Tibial artery (tissue), 4 donors: ENCODE results near the gene PSENEN.
"Not testable (repeated sequence)": the region's sequence is repeated elsewhere in the genome, so short reads cannot be mapped to it uniquely, and the experiment has no call there.

ENCODE experiments used
- DNase-seq, 2 donors: peaks; one replicate each; pipeline ENCODE4 v3.0.0-alpha.2; 2019
- H3K27ac ChIP-seq, 2 donors: fragments of 200-600 bp; sonication (generic) in 1 of 2; 1 replicate in 1 of 2; 2 replicates in 1 of 2; pipeline ENCODE4 v1.5.1; 2018 to 2019; ENCODE audit warnings: mild to moderate bottlenecking in 1 of 2
- H3K27me3 ChIP-seq, 2 donors: fragments of 200-600 bp; sonication (generic) in 1 of 2; one replicate each; pipeline versions ENCODE4 v1.5.1 to v1.6.0; 2016 to 2019
- H3K36me3 ChIP-seq, 3 donors: fragments of 200-600 bp; sonication (generic) in 2 of 3; one replicate each; pipeline ENCODE4 v1.5.1; 2016 to 2019; ENCODE audit warnings: mild to moderate bottlenecking in 2 of 3
- H3K4me1 ChIP-seq, 4 donors: fragments of 200-600 bp; sonication (generic) in 2 of 4; 1 replicate in 3 of 4; 2 replicates in 1 of 4; pipeline ENCODE4 v1.5.1; 2016 to 2019
- H3K4me3 ChIP-seq, 2 donors: fragments of 200-600 bp; sonication (generic) in 1 of 2; 1 replicate in 1 of 2; 2 replicates in 1 of 2; pipeline ENCODE4 v1.5.1; 2018 to 2019; ENCODE audit warnings: mild to moderate bottlenecking in 2 of 2
- H3K9me3 ChIP-seq, 3 donors: fragments of 200-600 bp; sonication (generic) in 1 of 3; one replicate each; pipeline ENCODE4 v1.5.1; 2016 to 2019
- CTCF ChIP-seq, 2 experiments: fragments of 200-600 bp in 1 of 2; fragments of 450-650 bp in 1 of 2; IDR thresholded peaks; one replicate each; pipeline ENCODE4 v1.5.1; 2017 to 2019; ENCODE audit warnings: antibody characterized with exemption in 2 of 2, mild to moderate bottlenecking in 1 of 2, moderate library complexity in 1 of 2
- intact Hi-C: fragments of 100-400 bp; cut with DNase I; formaldehyde crosslinking; loops from one replicate; pipeline ENCODE4 v1.15.0; 2023; ENCODE audit warnings: low total_unique reads

Gene PSENEN

GRCh38 chr19:35720163-35720524 lies 25.3 kb upstream of the PSENEN start:
- Histone ChIP-seq H3K4me3 (no peak overlapping the region), H3K9me3 (no peaks in the 10 kb centered on the region), H3K36me3 (peaks cover 40 to 58% (median 49%) of the 10 kb centered on the region in 3 donors), H3K27me3 (no peaks in the 10 kb centered on the region), H3K27ac (no peak overlapping the region), H3K4me1 (peaks cover 0 to 36% (median 26%) of the 10 kb centered on the region in 4 donors)
- intact Hi-C loops, result no loop called here
- DNase-seq, result no peak
- TF ChIP-seq CTCF (IDR thresholded peaks at IDR 0.05), result no peak

- H3K9me3 ChIP-seq, result no peaks in the 10 kb centered on the region
- peaks cover 0 to 33% (median 22%) of the 10 kb centered on the region in 4 donors for H3K4me1 ChIP-seq
- H3K4me3 ChIP-seq, result no peak overlapping the region
- no peaks in the 10 kb centered on the region for H3K27me3 ChIP-seq
- intact Hi-C loops, result no loop called here
- H3K27ac ChIP-seq, result no peak overlapping the region
- DNase-seq, result no peak
- TF ChIP-seq CTCF (IDR thresholded peaks at IDR 0.05), result no peak
- H3K36me3 ChIP-seq, result peaks cover 45 to 64% (median 54%) of the 10 kb centered on the region in 3 donors
Observed at GRCh38 chr19:35720648-35721047, 24.8 kb upstream of the PSENEN start.

GRCh38 chr19:35721374-35721773 lies 24.1 kb upstream of the PSENEN start:
- H3K4me3 ChIP-seq, result no peak overlapping the region
- H3K4me1 ChIP-seq, result peaks cover 0 to 26% (median 16%) of the 10 kb centered on the region in 4 donors
- H3K27ac ChIP-seq, result no peak overlapping the region
- no peak for TF ChIP-seq CTCF (IDR thresholded peaks at IDR 0.05)
- no peaks in the 10 kb centered on the region for H3K9me3 ChIP-seq
- intact Hi-C loops, result no loop called here
- H3K36me3 ChIP-seq, result peaks cover 52 to 71% (median 61%) of the 10 kb centered on the region in 3 donors
- H3K27me3 ChIP-seq, result no peaks in the 10 kb centered on the region
- no peak for DNase-seq

- Histone ChIP-seq H3K4me3 (no peak overlapping the region), H3K36me3 (peaks cover 63 to 82% (median 72%) of the 10 kb centered on the region in 3 donors), H3K27ac (no peak overlapping the region), H3K27me3 (no peaks in the 10 kb centered on the region), H3K4me1 (peaks cover 0 to 25% (median 15%) of the 10 kb centered on the region in 4 donors), H3K9me3 (no peaks in the 10 kb centered on the region)
- intact Hi-C loops, result no loop called here
- TF ChIP-seq CTCF (IDR thresholded peaks at IDR 0.05), result no peak
- no peak for DNase-seq
Observed at GRCh38 chr19:35722461-35722860, 23.0 kb upstream of the PSENEN start.

- no peak overlapping the region for H3K4me3 ChIP-seq
- H3K27me3 ChIP-seq, result no peaks in the 10 kb centered on the region
- intact Hi-C loops, result no loop called here
- DNase-seq, result no peak
- no peak for TF ChIP-seq CTCF (IDR thresholded peaks at IDR 0.05)
- peaks cover 68 to 86% (median 76%) of the 10 kb centered on the region in 3 donors for H3K36me3 ChIP-seq
- H3K9me3 ChIP-seq, result no peaks in the 10 kb centered on the region
- H3K27ac ChIP-seq, result no peak overlapping the region
- peaks cover 0 to 25% (median 15%) of the 10 kb centered on the region in 4 donors for H3K4me1 ChIP-seq
Observed at GRCh38 chr19:35722897-35723296, 22.6 kb upstream of the PSENEN start.

GRCh38 chr19:35723671-35724070 lies 21.8 kb upstream of the PSENEN start:
- intact Hi-C loops, result no loop called here
- Histone ChIP-seq H3K4me3 (no peak overlapping the region), H3K36me3 (peaks cover 75 to 94% (median 84%) of the 10 kb centered on the region in 3 donors), H3K4me1 (peaks cover 0 to 23% (median 13%) of the 10 kb centered on the region in 4 donors), H3K9me3 (no peaks in the 10 kb centered on the region), H3K27ac (no peak overlapping the region), H3K27me3 (no peaks in the 10 kb centered on the region)
- no peak for TF ChIP-seq CTCF (IDR thresholded peaks at IDR 0.05)
- no peak for DNase-seq

GRCh38 chr19:35724132-35724531 lies 21.3 kb upstream of the PSENEN start:
- DNase-seq, intact Hi-C loops, H3K9me3 ChIP-seq, H3K27me3 ChIP-seq, H3K4me3 ChIP-seq, H3K27ac ChIP-seq: not testable (repeated sequence)
- peaks cover 80 to 98% (median 89%) of the 10 kb centered on the region in 3 donors for H3K36me3 ChIP-seq
- H3K4me1 ChIP-seq, result peaks cover 0 to 19% (median 9%) of the 10 kb centered on the region in 4 donors
